Right ventricle myocardium inferior (tissue), 1 donor: ENCODE measurements around the gene IFTAP. TPM values are rescaled to one million over a fixed set of nuclear protein-coding genes. Genes with fewer than 3 reads are reported as not detected.

Experiments used
- ATAC-seq: fragments of 200-7000 bp; cut with Tn5 transposase; one replicate; pipeline ENCODE4 v1.9.1; 2020; ENCODE audit warnings: mild to moderate bottlenecking, moderate library complexity
- DNase-seq: peaks from one replicate; pipeline ENCODE4 v3.0.0; 2021; ENCODE audit errors: missing footprints
- intact Hi-C: fragments of 100-400 bp; cut with DNase I; formaldehyde crosslinking; loops from one replicate; pipeline ENCODE4 v1.11.0; 2022
- total RNA-seq: library from RNA; stranded (reverse); fragmentation: NEBNext Ultra II Directional; extraction: Animal tissue kit (Norgen Biotek cat#: 25700); gene quantifications from one replicate; pipeline ENCODE4 v1.2.1, GENCODE V29; 2021
- donor health status: DM: no; HTN: yes; CAD: no; lungs with severe emphysema.

The IFTAP gene
- total RNA-seq, 1 donor from 2014 or later: 39.7 TPM

- intact Hi-C loops: no loop called here
- ATAC-seq: no peak
- DNase-seq: no peak
Observed at GRCh38 chr11:36693139-36693843, 99.0 kb downstream of the IFTAP start.

GRCh38 chr11:36695111-36695510 is 100.8 kb downstream of the IFTAP start:
- intact Hi-C loops: no loop called here
- no peak for DNase-seq
- ATAC-seq: no peak

- ATAC-seq: no peak
- intact Hi-C loops: no loop called here
- DNase-seq: no peak
Observed at GRCh38 chr11:36695571-36695970, 101.3 kb downstream of the IFTAP start.

GRCh38 chr11:36696550-36696949 is 102.2 kb downstream of the IFTAP start:
- intact Hi-C loops: no loop called here
- no peak for ATAC-seq

GRCh38 chr11:36699271-36699670 is 105.0 kb downstream of the IFTAP start:
- intact Hi-C loops: no loop called here
- ATAC-seq (no peak), DNase-seq (no peak)

More at GRCh38 chr11:36696550-36696949, 102.2 kb downstream of the IFTAP start:
- DNase-seq: no peak

GRCh38 chr11:36700246-36700645 is 105.9 kb downstream of the IFTAP start:
- intact Hi-C loops: no loop called here
- no peak for DNase-seq

GRCh38 chr11:36702330-36703054 is 108.2 kb downstream of the IFTAP start:
- peak; percentile 87 for ATAC-seq
- no peak for DNase-seq
- intact Hi-C loops: loop anchor here (1.0 kb wide), 1 partner anchor 45 kb away; no protein-coding TSS in a partner anchor

More at GRCh38 chr11:36700246-36700645, 105.9 kb downstream of the IFTAP start:
- ATAC-seq: no peak

GRCh38 chr11:36703055-36703404 is 108.7 kb downstream of the IFTAP start:
- DNase-seq (no peak), ATAC-seq (no peak)
- intact Hi-C loops: no loop called here

Other genes starting within 250 kb of the IFTAP start
- 12.1 TPM for gene TRAF6, start 84.2 kb upstream of the IFTAP start, total RNA-seq
- gene RAG1, start 26.5 kb upstream of the IFTAP start, total RNA-seq: 1.6 TPM
- not detected for gene RAG2, start 3.7 kb downstream of the IFTAP start, total RNA-seq